IMR-90 (cell line): ENCODE measurements around the gene STARD8. TPM values are rescaled to one million over a fixed set of nuclear protein-coding genes. Genes with fewer than 3 reads are reported as not detected.

Experiments
- ATAC-seq: fragments of 200-7000 bp; cut with Tn5 transposase; 2 replicates; pipeline ENCODE4 v1.9.1; 2020; ENCODE audit warnings: low read depth, mild to moderate bottlenecking, moderate library complexity
- BruUV-seq: library from RNA; stranded (reverse); fragments of 400-500 nt; replicated peaks from 2 replicates; lab custom pipeline; 2021; lab: Mats Ljungman, UMichigan
- CTCF ChIA-PET: fragments of 300-600 bp; formaldehyde crosslinking; extraction: SDS; loops from one replicate; lab custom pipeline; 2021; ENCODE audit warnings: antibody characterized with exemption; lab: Yijun Ruan, JAX
- POLR2A ChIA-PET: fragments of 300-600 bp; sonication (Branson Sonifier 250); formaldehyde crosslinking; loops from one replicate; lab custom pipeline; 2022; ENCODE audit warnings: antibody characterized with exemption; ENCODE audit not compliant: unreplicated experiment; lab: Charles Lee
- DNase-seq: peaks from one replicate; pipeline ENCODE4 v3.0.0; 2013
- H2AFZ ChIP-seq: replicated peaks from 2 replicates; pipeline ENCODE3; 2013; ENCODE audit warnings: low read length, mild to moderate bottlenecking; ENCODE audit not compliant: poor library complexity
- H2AK5ac ChIP-seq: 2 replicates; pipeline ENCODE4 v1.6.1; 2013; ENCODE audit warnings: low read depth, low read length, inconsistent platforms
- H2AK9ac ChIP-seq: replicated peaks from 2 replicates; pipeline ENCODE3; 2013; ENCODE audit warnings: mild to moderate bottlenecking, low read depth, low read length, moderate library complexity; ENCODE audit not compliant: poor library complexity
- H2BK120ac ChIP-seq: 2 replicates; pipeline ENCODE4 v1.6.1; 2013; ENCODE audit warnings: low read depth, low read length, inconsistent platforms
- H2BK15ac ChIP-seq: 3 replicates; pipeline ENCODE4 v1.6.1; 2013; ENCODE audit warnings: low read depth, low read length, inconsistent platforms
- H2BK20ac ChIP-seq: 2 replicates; pipeline ENCODE4 v1.6.1; 2013; ENCODE audit warnings: low read depth, mild to moderate bottlenecking, inconsistent platforms, low read length, moderate library complexity
- H2BK5ac ChIP-seq: 2 replicates; pipeline ENCODE4 v1.6.1; 2013; ENCODE audit warnings: mild to moderate bottlenecking, low read depth, low read length, inconsistent platforms; ENCODE audit not compliant: poor library complexity, severe bottlenecking
- H3K14ac ChIP-seq: replicated peaks from 2 replicates; pipeline ENCODE4 v1.6.1; 2013; ENCODE audit warnings: low read depth, low read length, inconsistent platforms
- H3K18ac ChIP-seq: 2 replicates; pipeline ENCODE4 v1.6.1; 2013; ENCODE audit warnings: low read depth, low read length, control low read depth
- H3K23ac ChIP-seq: 2 replicates; pipeline ENCODE4 v1.6.1; 2013; ENCODE audit warnings: low read depth, low read length, inconsistent platforms
- H3K27ac ChIP-seq: 2 replicates; pipeline ENCODE4 v1.5.1; 2013; ENCODE audit warnings: mild to moderate bottlenecking, control low read depth, low read length; ENCODE audit not compliant: insufficient read depth
- H3K27me3 ChIP-seq: 2 replicates; pipeline ENCODE4 v1.6.1; 2013; ENCODE audit warnings: low read length; ENCODE audit not compliant: control insufficient read depth, insufficient read depth
- H3K36me3 ChIP-seq: 2 replicates; pipeline ENCODE4 v1.6.1; 2013; ENCODE audit warnings: low read length, mixed read lengths; ENCODE audit not compliant: control insufficient read depth, insufficient read depth
- H3K4ac ChIP-seq: 2 replicates; pipeline ENCODE4 v1.6.1; 2013; ENCODE audit warnings: low read depth, low read length, inconsistent platforms
- H3K4me1 ChIP-seq: 2 replicates; pipeline ENCODE4 v1.6.1; 2013; ENCODE audit warnings: low read length, mixed read lengths; ENCODE audit not compliant: control insufficient read depth, insufficient read depth
- H3K4me2 ChIP-seq: 2 replicates; pipeline ENCODE4 v1.6.1; 2013; ENCODE audit warnings: low read depth, mild to moderate bottlenecking, control low read depth, low read length, moderate library complexity
- H3K4me3 ChIP-seq: 2 replicates; pipeline ENCODE4 v1.5.1; 2013; ENCODE audit warnings: low read depth, mild to moderate bottlenecking, control low read depth, low read length, moderate library complexity; ENCODE audit not compliant: insufficient read depth
- H3K56ac ChIP-seq: 2 replicates; pipeline ENCODE4 v1.6.1; 2013; ENCODE audit warnings: low read length, inconsistent platforms; ENCODE audit not compliant: insufficient read depth; ENCODE audit errors: extremely low read depth
- H3K79me1 ChIP-seq, 2 experiments: 2 replicates each; pipeline ENCODE4 v1.6.1; 2013; ENCODE audit warnings: low read length in 2 of 2, inconsistent platforms in 1 of 2, low read depth in 1 of 2
- H3K9ac ChIP-seq: 2 replicates; pipeline ENCODE4 v1.6.1; 2013; ENCODE audit warnings: low read depth, low read length, control low read depth
- H3K9me1 ChIP-seq: 2 replicates; pipeline ENCODE4 v1.6.1; 2013; ENCODE audit warnings: low read length, inconsistent platforms; ENCODE audit not compliant: insufficient read depth
- H3K9me3 ChIP-seq: 2 replicates; pipeline ENCODE4 v1.6.1; 2013; ENCODE audit warnings: low read length; ENCODE audit not compliant: control insufficient read depth, insufficient read depth
- H4K20me1 ChIP-seq: 2 replicates; pipeline ENCODE4 v1.6.1; 2013; ENCODE audit warnings: low read length, inconsistent platforms; ENCODE audit not compliant: insufficient read depth
- H4K5ac ChIP-seq: 2 replicates; pipeline ENCODE4 v1.6.1; 2013; ENCODE audit warnings: mild to moderate bottlenecking, low read depth, low read length, control low read depth
- H4K8ac ChIP-seq, 2 experiments: 2 replicates each; pipeline ENCODE4 v1.6.1; 2013; ENCODE audit warnings: low read depth in 2 of 2, low read length in 2 of 2, control low read depth in 1 of 2, inconsistent platforms in 1 of 2
- H4K91ac ChIP-seq: 2 replicates; pipeline ENCODE4 v1.6.1; 2013; ENCODE audit warnings: low read depth, low read length, inconsistent platforms; ENCODE audit not compliant: insufficient read depth
- BHLHE40 ChIP-seq: fragments of 150-350 bp; IDR thresholded peaks from 2 replicates; pipeline ENCODE4 v1.6.1; 2016; ENCODE audit warnings: mild to moderate bottlenecking, low read depth, low read length
- CEBPB ChIP-seq: IDR thresholded peaks from 2 replicates; pipeline ENCODE4 v1.6.1; 2012; ENCODE audit warnings: low read depth, low read length, improper control_type of control experiment
- MAFK ChIP-seq: IDR thresholded peaks from 2 replicates; pipeline ENCODE4 v1.6.1; 2012; ENCODE audit warnings: low read depth, low read length, improper control_type of control experiment
- MXI1 ChIP-seq: IDR thresholded peaks from 2 replicates; pipeline ENCODE4 v1.6.1; 2012; ENCODE audit warnings: low read depth, mild to moderate bottlenecking, low read length, moderate library complexity, borderline replicate concordance
- POLR2A ChIP-seq: IDR thresholded peaks from 2 replicates; pipeline ENCODE4 v1.6.1; 2012; ENCODE audit warnings: mild to moderate bottlenecking, low read depth, low read length
- RCOR1 ChIP-seq: IDR thresholded peaks from 2 replicates; pipeline ENCODE4 v1.6.1; 2012; ENCODE audit warnings: mild to moderate bottlenecking, low read length, improper control_type of control experiment; ENCODE audit not compliant: insufficient replicate concordance
- RFX5 ChIP-seq: IDR thresholded peaks from 2 replicates; pipeline ENCODE4 v1.8.0; 2012; ENCODE audit warnings: low read depth, mild to moderate bottlenecking, low read length, moderate library complexity
- WGBS, 2 experiments: methylation state at CpG; one replicate each; pipeline versions ENCODE4 v1.1.5 to v1.1.7; 2013; ENCODE audit warnings: missing lambda C conversion rate in 2 of 2; ENCODE audit not compliant: insufficient read length in 1 of 2; ENCODE audit errors: extremely low coverage in 2 of 2; 5-methylcytosine and 5-hydroxymethylcytosine counted together
- dilution Hi-C: fragments of 300-500 bp; cut with HindIII; formaldehyde crosslinking; loops from one replicate; pipeline ENCODE4 v1.14.3; 2018; ENCODE audit warnings: low sequenced_read_pairs; ENCODE audit not compliant: unreplicated experiment
- in situ Hi-C: fragments of 300-500 bp; cut with MboI; formaldehyde crosslinking; loops from 3 replicates; pipeline ENCODE4 v1.14.3; 2019; ENCODE audit warnings: low sequenced_read_pairs, inconsistent platforms, mixed read lengths
- intact Hi-C: fragments of 100-400 bp; cut with micrococcal nuclease; formaldehyde crosslinking; loops from 2 replicates; pipeline ENCODE4 v1.10.0; 2022
- polyA plus RNA-seq, 3 experiments: library from polyadenylated mRNA; depleted of rRNA; stranded (reverse); fragments of >200 nt; gene quantifications; 2 replicates each; pipeline ENCODE4 v1.2.3, GENCODE V29; 2012; ENCODE audit warnings: low replicate concordance in 1 of 3
- total RNA-seq: library from RNA; depleted of rRNA; stranded (reverse); fragments of >200 nt; gene quantifications from 2 replicates; pipeline ENCODE4 v1.2.3, GENCODE V29; 2012
- TF ChIP-seq, protein P1 (sequence below): conservative IDR thresholded peaks from 2 replicates; pipeline ENCODE4 v1.5.1; 2012; ENCODE audit warnings: mild to moderate bottlenecking, low read depth, low read length, improper control_type of control experiment
- TF ChIP-seq, protein P2 (sequence below): fragments of 150-350 bp; IDR thresholded peaks from 2 replicates; pipeline ENCODE4 v1.6.1; 2017; ENCODE audit warnings: mild to moderate bottlenecking, antibody characterized with exemption, low read length, low read depth

The STARD8 gene
- total and polyA plus RNA-seq, 2 of the 4 experiments (the other 2 are of a cell fraction): 1.6 to 2.3 TPM

DNA sequence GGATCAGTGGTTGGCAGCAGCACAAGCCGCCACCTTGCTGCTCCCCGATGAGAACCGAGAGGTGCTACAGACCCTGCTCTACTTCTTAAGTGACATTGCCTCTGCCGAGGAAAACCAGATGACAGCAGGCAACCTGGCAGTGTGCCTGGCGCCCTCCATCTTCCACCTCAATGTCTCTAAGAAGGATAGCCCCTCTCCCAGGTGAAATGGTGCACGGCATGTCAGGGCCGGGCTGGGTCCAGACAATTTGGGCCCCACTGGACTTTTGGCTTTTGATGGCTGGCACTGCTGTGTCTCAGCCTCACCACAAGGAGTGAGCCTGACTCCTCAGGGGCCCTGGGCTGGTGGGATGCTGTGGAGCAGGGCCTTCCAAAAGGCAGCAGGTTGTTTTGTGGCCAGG, 74.1 kb downstream of the STARD8 start:
- Histone ChIP-seq H3K14ac (no peak overlapping the region), H3K27me3 (peaks cover 7% of the 10 kb centered on the region; the same call in 1 of the 2 replicates), H3K56ac (no peak overlapping the region), H2AK9ac (no peak overlapping the region), H3K4me2 (no peak overlapping the region), H2BK15ac (no peak overlapping the region), H2AFZ (no peak overlapping the region), H3K4me3 (no peak overlapping the region), H3K4ac (no peak overlapping the region), H4K8ac (no peak overlapping the region), H4K20me1 (no peaks in the 10 kb centered on the region), H2BK5ac (no peak overlapping the region), H2AK5ac (no peak overlapping the region), H3K4me1 (no peaks in the 10 kb centered on the region), H3K23ac (no peak overlapping the region), H3K9ac (no peak overlapping the region), H3K9me3 (no peaks in the 10 kb centered on the region), H4K91ac (no peak overlapping the region), H3K79me1 (no peaks in the 10 kb centered on the region), H3K36me3 (no peaks in the 10 kb centered on the region), H2BK20ac (no peak overlapping the region), H2BK120ac (no peak overlapping the region), H3K27ac (no peak overlapping the region), H4K5ac (no peak overlapping the region), H3K18ac (no peak overlapping the region), H3K9me1 (0 out of 2 replicates have a peak, but pooled peaks cover 3% of the 10 kb centered on the region)
- dilution Hi-C loops (no loop called here), in situ Hi-C loops (loop anchor here (25.0 kb wide), 1 partner anchor 534 kb away; no protein-coding TSS in a partner anchor), intact Hi-C loops (no loop called here)
- ChIA-PET CTCF (no interaction called here), POLR2A (no interaction called here)
- 100% methylated on average over 3 of the region's 7 CpGs; no CpG with 5 or more reads in 1 of the 2 experiments for WGBS, 2 experiments
- DNase-seq: no peak
- no TSS peak for BruUV-seq
- ATAC-seq: no peak
- no peak for TF ChIP-seq BHLHE40
- TF ChIP-seq MAFK: no peak
- no peak for TF ChIP-seq CEBPB
- no peak for TF ChIP-seq POLR2A
- TF ChIP-seq MXI1: no peak
- TF ChIP-seq, protein P1, sequence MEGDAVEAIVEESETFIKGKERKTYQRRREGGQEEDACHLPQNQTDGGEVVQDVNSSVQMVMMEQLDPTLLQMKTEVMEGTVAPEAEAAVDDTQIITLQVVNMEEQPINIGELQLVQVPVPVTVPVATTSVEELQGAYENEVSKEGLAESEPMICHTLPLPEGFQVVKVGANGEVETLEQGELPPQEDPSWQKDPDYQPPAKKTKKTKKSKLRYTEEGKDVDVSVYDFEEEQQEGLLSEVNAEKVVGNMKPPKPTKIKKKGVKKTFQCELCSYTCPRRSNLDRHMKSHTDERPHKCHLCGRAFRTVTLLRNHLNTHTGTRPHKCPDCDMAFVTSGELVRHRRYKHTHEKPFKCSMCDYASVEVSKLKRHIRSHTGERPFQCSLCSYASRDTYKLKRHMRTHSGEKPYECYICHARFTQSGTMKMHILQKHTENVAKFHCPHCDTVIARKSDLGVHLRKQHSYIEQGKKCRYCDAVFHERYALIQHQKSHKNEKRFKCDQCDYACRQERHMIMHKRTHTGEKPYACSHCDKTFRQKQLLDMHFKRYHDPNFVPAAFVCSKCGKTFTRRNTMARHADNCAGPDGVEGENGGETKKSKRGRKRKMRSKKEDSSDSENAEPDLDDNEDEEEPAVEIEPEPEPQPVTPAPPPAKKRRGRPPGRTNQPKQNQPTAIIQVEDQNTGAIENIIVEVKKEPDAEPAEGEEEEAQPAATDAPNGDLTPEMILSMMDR: no peak
- TF ChIP-seq, protein P2, sequence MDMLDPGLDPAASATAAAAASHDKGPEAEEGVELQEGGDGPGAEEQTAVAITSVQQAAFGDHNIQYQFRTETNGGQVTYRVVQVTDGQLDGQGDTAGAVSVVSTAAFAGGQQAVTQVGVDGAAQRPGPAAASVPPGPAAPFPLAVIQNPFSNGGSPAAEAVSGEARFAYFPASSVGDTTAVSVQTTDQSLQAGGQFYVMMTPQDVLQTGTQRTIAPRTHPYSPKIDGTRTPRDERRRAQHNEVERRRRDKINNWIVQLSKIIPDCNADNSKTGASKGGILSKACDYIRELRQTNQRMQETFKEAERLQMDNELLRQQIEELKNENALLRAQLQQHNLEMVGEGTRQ: no peak
- TF ChIP-seq RFX5: no peak
- no peak for TF ChIP-seq RCOR1
